DND-41 (cell line): Measurements from ENCODE around the gene IL12A.

Experiments
- ATAC-seq: fragments of 200-7000 bp; cut with Tn5 transposase; 3 replicates; pipeline ENCODE4 v1.9.1; 2021; ENCODE audit warnings: low read depth; ENCODE audit not compliant: insufficient read depth
- DNase-seq: peaks from one replicate; pipeline ENCODE4 v3.0.0-alpha.2; 2020
- H2AFZ ChIP-seq: 2 replicates; pipeline ENCODE4 v1.6.0; 2012; ENCODE audit warnings: low read depth, low read length
- H3K27ac ChIP-seq: 2 replicates; pipeline ENCODE4 v1.5.1; 2012; ENCODE audit warnings: low read length, inconsistent platforms
- H3K27me3 ChIP-seq: fragments of 200-600 bp; sonication (generic); 2 replicates; pipeline ENCODE4 v1.6.0; 2012; ENCODE audit warnings: low read length, mild to moderate bottlenecking, inconsistent platforms; ENCODE audit not compliant: insufficient read depth, poor library complexity
- H3K36me3 ChIP-seq: 2 replicates; pipeline ENCODE4 v1.5.1; 2012; ENCODE audit warnings: low read length, inconsistent platforms; ENCODE audit not compliant: insufficient read depth
- H3K4me1 ChIP-seq: 2 replicates; pipeline ENCODE4 v1.5.1; 2012; ENCODE audit warnings: mild to moderate bottlenecking, low read length; ENCODE audit not compliant: insufficient read depth
- H3K4me2 ChIP-seq: 2 replicates; pipeline ENCODE4 v1.6.0; 2012; ENCODE audit warnings: mild to moderate bottlenecking, moderate library complexity, low read length, inconsistent platforms; ENCODE audit not compliant: insufficient read depth
- H3K4me3 ChIP-seq, 2 experiments: fragments of 200-600 bp in 1 of 2; shearing (Covaris generic) in 1 of 2; 2 replicates each; pipeline ENCODE4 v1.5.1; 2012 to 2016; ENCODE audit warnings: inconsistent platforms in 2 of 2, low read length in 2 of 2, mild to moderate bottlenecking in 2 of 2, low read depth in 1 of 2, moderate library complexity in 1 of 2
- H3K79me2 ChIP-seq: 2 replicates; pipeline ENCODE4 v1.6.0; 2012; ENCODE audit warnings: low read length, inconsistent platforms; ENCODE audit not compliant: insufficient read depth
- H3K9ac ChIP-seq: 2 replicates; pipeline ENCODE4 v1.6.0; 2012; ENCODE audit warnings: low read depth, mild to moderate bottlenecking, inconsistent platforms, low read length, moderate library complexity
- H3K9me3 ChIP-seq: 2 replicates; pipeline ENCODE4 v1.5.1; 2012; ENCODE audit warnings: low read length, moderate library complexity, mild to moderate bottlenecking, inconsistent platforms; ENCODE audit not compliant: insufficient read depth, severe bottlenecking
- H4K20me1 ChIP-seq: 2 replicates; pipeline ENCODE4 v1.6.0; 2012; ENCODE audit warnings: low read length; ENCODE audit not compliant: insufficient read depth
- EZH2 ChIP-seq: IDR thresholded peaks from 3 replicates; pipeline ENCODE4 v1.6.1; 2012; ENCODE audit warnings: borderline replicate concordance, low read depth, mild to moderate bottlenecking, moderate library complexity, low read length, inconsistent platforms; ENCODE audit not compliant: severe bottlenecking
- TF ChIP-seq, protein P1 (sequence below): IDR thresholded peaks from 2 replicates; pipeline ENCODE4 v1.5.1; 2012; ENCODE audit warnings: borderline replicate concordance, low read length, moderate library complexity, mild to moderate bottlenecking; ENCODE audit not compliant: poor library complexity, severe bottlenecking; ENCODE audit errors: extremely low read depth

IL12A gene

DNA sequence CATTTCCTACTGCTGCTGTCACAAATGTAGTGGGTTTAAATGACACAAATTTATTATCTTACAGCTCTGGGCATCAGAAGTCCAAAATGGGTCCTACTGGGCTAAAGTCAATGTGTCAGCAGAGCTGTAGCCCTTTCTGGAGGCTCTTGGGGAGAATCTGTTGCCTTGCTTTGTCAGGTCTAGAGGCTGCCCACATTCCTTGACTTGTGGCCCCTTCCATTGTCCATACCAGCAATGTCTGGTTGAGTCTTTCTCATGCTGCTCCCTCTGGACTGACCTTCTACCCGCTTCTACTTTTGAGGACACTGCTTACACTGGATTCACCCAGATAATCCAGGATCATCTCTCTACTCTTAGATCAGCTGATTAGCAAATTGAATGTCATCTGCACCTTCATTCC is 3.0 kb downstream of the IL12A start:
- Histone ChIP-seq H3K4me2 (no peak overlapping the region), H3K4me3 (no peak overlapping the region), H3K79me2 (no peaks in the 10 kb centered on the region), H3K27me3 (peaks cover 3% of the 10 kb centered on the region), H3K36me3 (no peaks in the 10 kb centered on the region), H2AFZ (no peak overlapping the region), H3K27ac (no peak overlapping the region), H3K4me1 (no peaks in the 10 kb centered on the region), H3K9me3 (no peaks in the 10 kb centered on the region), H4K20me1 (no peaks in the 10 kb centered on the region), H3K9ac (no peak overlapping the region)
- no peak for TF ChIP-seq EZH2
- TF ChIP-seq, protein P1, sequence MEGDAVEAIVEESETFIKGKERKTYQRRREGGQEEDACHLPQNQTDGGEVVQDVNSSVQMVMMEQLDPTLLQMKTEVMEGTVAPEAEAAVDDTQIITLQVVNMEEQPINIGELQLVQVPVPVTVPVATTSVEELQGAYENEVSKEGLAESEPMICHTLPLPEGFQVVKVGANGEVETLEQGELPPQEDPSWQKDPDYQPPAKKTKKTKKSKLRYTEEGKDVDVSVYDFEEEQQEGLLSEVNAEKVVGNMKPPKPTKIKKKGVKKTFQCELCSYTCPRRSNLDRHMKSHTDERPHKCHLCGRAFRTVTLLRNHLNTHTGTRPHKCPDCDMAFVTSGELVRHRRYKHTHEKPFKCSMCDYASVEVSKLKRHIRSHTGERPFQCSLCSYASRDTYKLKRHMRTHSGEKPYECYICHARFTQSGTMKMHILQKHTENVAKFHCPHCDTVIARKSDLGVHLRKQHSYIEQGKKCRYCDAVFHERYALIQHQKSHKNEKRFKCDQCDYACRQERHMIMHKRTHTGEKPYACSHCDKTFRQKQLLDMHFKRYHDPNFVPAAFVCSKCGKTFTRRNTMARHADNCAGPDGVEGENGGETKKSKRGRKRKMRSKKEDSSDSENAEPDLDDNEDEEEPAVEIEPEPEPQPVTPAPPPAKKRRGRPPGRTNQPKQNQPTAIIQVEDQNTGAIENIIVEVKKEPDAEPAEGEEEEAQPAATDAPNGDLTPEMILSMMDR, result no peak
- DNase-seq (no peak), ATAC-seq (no peak)

DNA sequence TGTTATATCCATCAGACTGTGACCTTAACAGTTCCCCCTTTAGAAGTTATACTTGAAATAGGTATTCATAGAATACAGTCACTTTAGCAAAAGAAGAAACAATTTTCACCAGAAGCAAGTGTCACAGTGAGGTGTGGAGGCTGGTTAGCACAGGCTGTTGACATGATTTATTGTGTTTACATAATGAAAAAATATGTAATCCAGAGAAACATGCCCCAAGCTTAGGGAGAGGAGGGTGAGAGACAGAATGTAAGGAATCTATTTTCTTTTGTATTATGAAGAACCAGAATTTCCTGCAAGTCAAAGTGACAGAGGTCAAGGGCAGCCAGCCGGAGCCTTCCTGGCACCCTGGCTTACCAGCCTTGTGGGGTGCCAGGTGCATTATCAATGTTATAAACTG is 4.0 kb downstream of the IL12A start:
- Histone ChIP-seq H4K20me1 (no peaks in the 10 kb centered on the region), H2AFZ (no peak overlapping the region), H3K4me2 (no peak overlapping the region), H3K4me3 (no peak overlapping the region), H3K9me3 (no peaks in the 10 kb centered on the region), H3K9ac (no peak overlapping the region), H3K4me1 (no peaks in the 10 kb centered on the region), H3K27me3 (peaks cover 3% of the 10 kb centered on the region), H3K36me3 (no peaks in the 10 kb centered on the region), H3K27ac (no peak overlapping the region), H3K79me2 (no peaks in the 10 kb centered on the region)
- DNase-seq (no peak), ATAC-seq (no peak)
- TF ChIP-seq EZH2, result no peak
- TF ChIP-seq, protein P1, result no peak

DNA sequence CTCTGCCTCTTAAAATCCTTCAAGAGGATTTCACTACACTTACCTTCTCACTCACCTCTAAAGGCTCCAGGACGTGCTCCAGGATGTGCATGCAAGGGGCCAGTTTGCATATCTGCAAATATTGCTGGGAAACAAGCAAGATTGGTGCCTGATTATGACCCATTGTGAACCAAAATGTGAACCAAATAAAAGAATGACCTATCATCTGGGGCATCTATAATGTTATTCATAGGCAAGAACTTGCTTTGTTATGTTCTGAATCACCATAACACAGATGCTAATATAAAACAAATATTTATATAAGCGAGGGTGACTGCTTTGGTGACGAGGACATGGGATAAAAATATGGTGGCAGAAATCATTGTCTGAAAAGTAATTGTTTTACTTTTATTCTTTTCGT is 5.5 kb downstream of the IL12A start:
- no peak overlapping the region for H3K27ac ChIP-seq
- H3K9me3 ChIP-seq, result no peaks in the 10 kb centered on the region
- H3K27me3 ChIP-seq, result peaks cover 3% of the 10 kb centered on the region
- H4K20me1 ChIP-seq, result no peaks in the 10 kb centered on the region
- H3K4me2 ChIP-seq, result no peak overlapping the region
- H3K4me3 ChIP-seq, result no peak overlapping the region
- H3K79me2 ChIP-seq, result no peaks in the 10 kb centered on the region
- H2AFZ ChIP-seq, result no peak overlapping the region
- ATAC-seq (no peak), DNase-seq (no peak)
- H3K4me1 ChIP-seq, result no peaks in the 10 kb centered on the region
- no peak overlapping the region for H3K9ac ChIP-seq
- no peaks in the 10 kb centered on the region for H3K36me3 ChIP-seq
- no peak for TF ChIP-seq EZH2
- TF ChIP-seq, protein P1, result no peak

DNA sequence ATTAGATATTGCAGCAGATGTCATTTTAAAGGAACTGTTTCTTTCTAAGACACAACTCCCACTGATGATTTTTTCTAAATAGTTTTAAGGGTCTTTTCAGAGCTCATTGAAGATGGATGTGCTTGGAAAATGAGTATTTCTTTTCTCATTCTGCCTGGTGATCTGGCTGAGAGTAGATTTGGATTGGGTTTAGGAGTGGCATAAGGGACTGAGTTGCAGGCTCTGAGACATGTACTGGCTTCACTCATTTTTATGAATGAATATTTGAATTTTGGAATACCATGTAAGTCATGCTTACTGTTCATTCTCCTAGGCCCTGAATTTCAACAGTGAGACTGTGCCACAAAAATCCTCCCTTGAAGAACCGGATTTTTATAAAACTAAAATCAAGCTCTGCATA is 6.5 kb downstream of the IL12A start:
- H3K36me3 ChIP-seq, result no peaks in the 10 kb centered on the region
- no peak overlapping the region for H3K4me3 ChIP-seq
- no peak overlapping the region for H3K27ac ChIP-seq
- no peaks in the 10 kb centered on the region for H3K4me1 ChIP-seq
- ATAC-seq (no peak), DNase-seq (no peak)
- no peak for TF ChIP-seq EZH2
- TF ChIP-seq, protein P1, result no peak
- H4K20me1 ChIP-seq, result no peaks in the 10 kb centered on the region
- H3K27me3 ChIP-seq, result peaks cover 3% of the 10 kb centered on the region
- H2AFZ ChIP-seq, result no peak overlapping the region
- no peaks in the 10 kb centered on the region for H3K9me3 ChIP-seq
- no peak overlapping the region for H3K4me2 ChIP-seq
- H3K79me2 ChIP-seq, result no peaks in the 10 kb centered on the region
- H3K9ac ChIP-seq, result no peak overlapping the region
